K562 (cell line): ENCODE data around the gene ACCSL. TPM values are rescaled to one million over a fixed set of nuclear protein-coding genes. Genes with fewer than 3 reads are reported as not detected.
A peak's percentile ranks its signal among the peaks of the same experiment; 100 is the strongest.

ENCODE experiments used
- CBFA2T2 ChIP-seq: fragments of 450-650 bp; conservative IDR thresholded peaks from 2 replicates; pipeline ENCODE4 v1.6.1; 2017; ENCODE audit warnings: mild to moderate bottlenecking
- CREB1 ChIP-seq, 2 experiments: sonication (generic) in 1 of 2; formaldehyde crosslinking in 1 of 2; IDR thresholded peaks; 2 replicates each; pipeline versions ENCODE4 v1.6.1 to v1.8.0; 2012 to 2022; ENCODE audit warnings: inconsistent platforms in 1 of 2, mild to moderate bottlenecking in 1 of 2, missing genetic modification reagents in 1 of 2, moderate library complexity in 1 of 2
- EGR1 ChIP-seq: fragments of 450-650 bp; conservative IDR thresholded peaks from 2 replicates; pipeline ENCODE4 v1.6.1; 2017; ENCODE audit warnings: mild to moderate bottlenecking
- EZH2 ChIP-seq: IDR thresholded peaks from 2 replicates; pipeline ENCODE4 v1.6.1; 2012; ENCODE audit warnings: low read depth, mild to moderate bottlenecking, inconsistent platforms, low read length, borderline replicate concordance
- PTTG1 ChIP-seq: fragments of 450-650 bp; IDR thresholded peaks from 2 replicates; pipeline ENCODE4 v1.6.1; 2016; ENCODE audit warnings: low read depth, mild to moderate bottlenecking, missing genetic modification characterization, missing compliant biosample characterization
- RAD21 ChIP-seq, 2 experiments: fragments of 250-450 bp in 1 of 2; fragments of 450-650 bp in 1 of 2; sonication (Bioruptor Pico) in 1 of 2; formaldehyde crosslinking in 1 of 2; IDR thresholded peaks in 1 of 2; conservative IDR thresholded peaks in 1 of 2; 2 replicates each; pipeline versions ENCODE4 v1.4.0 to v1.8.0; 2020 to 2022; ENCODE audit warnings: mild to moderate bottlenecking in 2 of 2, moderate library complexity in 1 of 2
- SMC3 ChIP-seq: conservative IDR thresholded peaks from 2 replicates; pipeline ENCODE4 v1.6.1; 2011; ENCODE audit warnings: low read depth, low read length, improper control_type of control experiment; ENCODE audit not compliant: insufficient read depth
- TAF9B ChIP-seq: fragments of 450-650 bp; IDR thresholded peaks from 2 replicates; pipeline ENCODE4 v1.6.1; 2018; ENCODE audit warnings: mild to moderate bottlenecking; ENCODE audit not compliant: partially characterized antibody
- TGIF2 ChIP-seq: sonication (generic); formaldehyde crosslinking; IDR thresholded peaks from 2 replicates; pipeline ENCODE4 v1.8.1; 2022; ENCODE audit warnings: mild to moderate bottlenecking, missing genetic modification reagents, moderate library complexity
- TRIM24 ChIP-seq, 2 experiments: fragments of 450-650 bp; IDR thresholded peaks; 2 replicates each; pipeline ENCODE4 v1.6.1; 2016
- XRCC3 ChIP-seq: fragments of 450-650 bp; IDR thresholded peaks from 2 replicates; pipeline ENCODE4 v1.6.1; 2017; ENCODE audit warnings: mild to moderate bottlenecking, moderate library complexity
- polyA plus RNA-seq, 8 experiments: library from polyadenylated mRNA; depleted of rRNA in 4 of 8; stranded (reverse) in 5 of 8; unstranded in 3 of 8; fragments of >200 nt; fragmentation: Nextera tagmentation in 2 of 8; fragmentation: Illumina TruSeq in 1 of 8; extraction: Ambion mirVana in 2 of 8; extraction: Trizol in 1 of 8; gene quantifications; 2 replicates each; pipeline versions ENCODE4 v1.2.1 to v1.2.3, GENCODE V29; 2011 to 2014; ENCODE audit warnings: inconsistent platforms in 1 of 8, missing spikeins in 1 of 8
- total RNA-seq, 7 experiments: library from RNA; depleted of rRNA in 6 of 7; stranded (reverse); fragments of >200 nt in 6 of 7; fragmentation: Illumina TruSeq in 2 of 7; extraction: Trizol in 2 of 7; gene quantifications; 2 replicates each; pipeline versions ENCODE4 v1.2.1 to v1.2.3, GENCODE V29; 2011 to 2021; ENCODE audit warnings: low replicate concordance in 1 of 7
- TF ChIP-seq, protein P1 (sequence below): fragments of 250-450 bp; sonication (Bioruptor Pico); IDR thresholded peaks from 2 replicates; pipeline ENCODE4 v1.4.0; 2020; ENCODE audit warnings: mild to moderate bottlenecking
- TF ChIP-seq, protein P2 (sequence below), 2 experiments: fragments of 450-650 bp; IDR thresholded peaks; 2 replicates each; pipeline ENCODE4 v1.6.1; 2018; ENCODE audit warnings: mild to moderate bottlenecking in 2 of 2, low read depth in 1 of 2; ENCODE audit not compliant: partially characterized antibody in 2 of 2
- TF ChIP-seq, protein P3 (sequence below): IDR thresholded peaks from 2 replicates; pipeline ENCODE4 v1.6.1; 2016; ENCODE audit warnings: missing genetic modification characterization, missing compliant biosample characterization
- TF ChIP-seq, protein P4 (sequence below): fragments of 250-450 bp; sonication (Bioruptor Pico); IDR thresholded peaks from 2 replicates; pipeline ENCODE4 v1.9.0; 2021; ENCODE audit warnings: mild to moderate bottlenecking, inconsistent platforms

Gene ACCSL
- total and polyA plus RNA-seq, 9 of the 15 experiments (the other 6 are each of a cell fraction or from before 2014, with no cell fraction given) = not detected

DNA sequence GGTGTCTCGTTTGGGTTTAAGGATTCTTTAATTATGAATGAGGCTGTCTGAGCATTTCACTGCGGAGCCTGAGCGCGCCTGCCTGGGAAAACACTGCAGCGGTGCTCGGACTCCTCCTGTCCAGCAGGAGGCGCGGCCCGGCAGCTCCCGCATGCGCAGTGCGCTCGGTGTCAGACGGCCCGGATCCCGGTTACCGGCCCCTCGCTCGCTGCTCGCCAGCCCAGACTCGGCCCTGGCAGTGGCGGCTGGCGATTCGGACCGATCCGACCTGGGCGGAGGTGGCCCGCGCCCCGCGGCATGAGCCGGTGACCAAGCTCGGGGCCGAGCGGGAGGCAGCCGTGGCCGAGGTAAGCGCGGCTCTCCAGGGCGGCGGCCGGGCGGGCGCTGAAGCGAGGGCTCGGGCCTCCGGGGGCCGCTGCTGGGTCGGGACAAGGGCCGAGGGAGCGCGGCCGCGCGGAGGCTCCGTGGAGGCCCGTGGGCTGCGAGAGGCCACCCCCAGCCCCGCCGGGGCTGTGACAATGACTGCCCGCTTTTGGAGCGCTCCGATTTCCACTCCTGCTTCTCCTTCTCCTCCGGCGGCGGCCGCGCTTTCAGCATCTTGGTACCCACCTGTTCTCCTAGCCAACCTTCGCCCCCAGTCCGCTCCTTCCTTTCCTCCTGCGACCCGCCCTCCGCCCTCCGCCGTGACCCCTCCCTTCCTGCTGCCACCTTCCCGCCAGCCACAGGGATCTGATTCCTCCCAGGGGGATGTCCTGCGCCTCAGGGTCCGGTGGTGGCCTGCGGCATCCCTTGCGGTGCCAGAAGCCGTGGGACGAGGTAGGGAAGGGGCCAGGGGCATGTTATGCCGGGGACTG, 48.0 kb downstream of the ACCSL start, which contains the start of gene EXT2 (continued):
- TF ChIP-seq, protein P1, sequence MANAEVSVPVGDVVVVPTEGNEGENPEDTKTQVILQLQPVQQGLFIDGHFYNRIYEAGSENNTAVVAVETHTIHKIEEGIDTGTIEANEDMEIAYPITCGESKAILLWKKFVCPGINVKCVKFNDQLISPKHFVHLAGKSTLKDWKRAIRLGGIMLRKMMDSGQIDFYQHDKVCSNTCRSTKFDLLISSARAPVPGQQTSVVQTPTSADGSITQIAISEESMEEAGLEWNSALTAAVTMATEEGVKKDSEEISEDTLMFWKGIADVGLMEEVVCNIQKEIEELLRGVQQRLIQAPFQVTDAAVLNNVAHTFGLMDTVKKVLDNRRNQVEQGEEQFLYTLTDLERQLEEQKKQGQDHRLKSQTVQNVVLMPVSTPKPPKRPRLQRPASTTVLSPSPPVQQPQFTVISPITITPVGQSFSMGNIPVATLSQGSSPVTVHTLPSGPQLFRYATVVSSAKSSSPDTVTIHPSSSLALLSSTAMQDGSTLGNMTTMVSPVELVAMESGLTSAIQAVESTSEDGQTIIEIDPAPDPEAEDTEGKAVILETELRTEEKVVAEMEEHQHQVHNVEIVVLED (CRISPR knock-in tag) = no peak
- TF ChIP-seq CBFA2T2 = no peak
- TF ChIP-seq, protein P2, sequence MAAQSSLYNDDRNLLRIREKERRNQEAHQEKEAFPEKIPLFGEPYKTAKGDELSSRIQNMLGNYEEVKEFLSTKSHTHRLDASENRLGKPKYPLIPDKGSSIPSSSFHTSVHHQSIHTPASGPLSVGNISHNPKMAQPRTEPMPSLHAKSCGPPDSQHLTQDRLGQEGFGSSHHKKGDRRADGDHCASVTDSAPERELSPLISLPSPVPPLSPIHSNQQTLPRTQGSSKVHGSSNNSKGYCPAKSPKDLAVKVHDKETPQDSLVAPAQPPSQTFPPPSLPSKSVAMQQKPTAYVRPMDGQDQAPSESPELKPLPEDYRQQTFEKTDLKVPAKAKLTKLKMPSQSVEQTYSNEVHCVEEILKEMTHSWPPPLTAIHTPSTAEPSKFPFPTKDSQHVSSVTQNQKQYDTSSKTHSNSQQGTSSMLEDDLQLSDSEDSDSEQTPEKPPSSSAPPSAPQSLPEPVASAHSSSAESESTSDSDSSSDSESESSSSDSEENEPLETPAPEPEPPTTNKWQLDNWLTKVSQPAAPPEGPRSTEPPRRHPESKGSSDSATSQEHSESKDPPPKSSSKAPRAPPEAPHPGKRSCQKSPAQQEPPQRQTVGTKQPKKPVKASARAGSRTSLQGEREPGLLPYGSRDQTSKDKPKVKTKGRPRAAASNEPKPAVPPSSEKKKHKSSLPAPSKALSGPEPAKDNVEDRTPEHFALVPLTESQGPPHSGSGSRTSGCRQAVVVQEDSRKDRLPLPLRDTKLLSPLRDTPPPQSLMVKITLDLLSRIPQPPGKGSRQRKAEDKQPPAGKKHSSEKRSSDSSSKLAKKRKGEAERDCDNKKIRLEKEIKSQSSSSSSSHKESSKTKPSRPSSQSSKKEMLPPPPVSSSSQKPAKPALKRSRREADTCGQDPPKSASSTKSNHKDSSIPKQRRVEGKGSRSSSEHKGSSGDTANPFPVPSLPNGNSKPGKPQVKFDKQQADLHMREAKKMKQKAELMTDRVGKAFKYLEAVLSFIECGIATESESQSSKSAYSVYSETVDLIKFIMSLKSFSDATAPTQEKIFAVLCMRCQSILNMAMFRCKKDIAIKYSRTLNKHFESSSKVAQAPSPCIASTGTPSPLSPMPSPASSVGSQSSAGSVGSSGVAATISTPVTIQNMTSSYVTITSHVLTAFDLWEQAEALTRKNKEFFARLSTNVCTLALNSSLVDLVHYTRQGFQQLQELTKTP (IDR thresholded peaks at IDR 0.05; ENCODE audit: low read depth in 1 of 2, partially characterized antibody in 2 of 2) = no peak
- TF ChIP-seq, protein P3, sequence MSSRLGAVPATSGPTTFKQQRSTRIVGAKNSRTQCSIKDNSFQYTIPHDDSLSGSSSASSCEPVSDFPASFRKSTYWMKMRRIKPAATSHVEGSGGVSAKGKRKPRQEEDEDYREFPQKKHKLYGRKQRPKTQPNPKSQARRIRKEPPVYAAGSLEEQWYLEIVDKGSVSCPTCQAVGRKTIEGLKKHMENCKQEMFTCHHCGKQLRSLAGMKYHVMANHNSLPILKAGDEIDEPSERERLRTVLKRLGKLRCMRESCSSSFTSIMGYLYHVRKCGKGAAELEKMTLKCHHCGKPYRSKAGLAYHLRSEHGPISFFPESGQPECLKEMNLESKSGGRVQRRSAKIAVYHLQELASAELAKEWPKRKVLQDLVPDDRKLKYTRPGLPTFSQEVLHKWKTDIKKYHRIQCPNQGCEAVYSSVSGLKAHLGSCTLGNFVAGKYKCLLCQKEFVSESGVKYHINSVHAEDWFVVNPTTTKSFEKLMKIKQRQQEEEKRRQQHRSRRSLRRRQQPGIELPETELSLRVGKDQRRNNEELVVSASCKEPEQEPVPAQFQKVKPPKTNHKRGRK = no peak
- TF ChIP-seq EGR1 = no peak
- TF ChIP-seq RAD21 (CRISPR knock-in tag; conservative IDR thresholded peaks at IDR 0.05 in 1 of 2, IDR thresholded peaks at IDR 0.05 in 1 of 2) = peak in 1 of 2 experiments; percentile 23; a peak in 1 of 4 replicates
- TF ChIP-seq PTTG1 (tag) = no peak
- TF ChIP-seq TRIM24 (IDR thresholded peaks at IDR 0.05) = no peak
- TF ChIP-seq SMC3 = 0 out of 2 replicates have a peak, but pooled peaks have one; percentile 15
- TF ChIP-seq EZH2 = no peak
- TF ChIP-seq, protein P4, sequence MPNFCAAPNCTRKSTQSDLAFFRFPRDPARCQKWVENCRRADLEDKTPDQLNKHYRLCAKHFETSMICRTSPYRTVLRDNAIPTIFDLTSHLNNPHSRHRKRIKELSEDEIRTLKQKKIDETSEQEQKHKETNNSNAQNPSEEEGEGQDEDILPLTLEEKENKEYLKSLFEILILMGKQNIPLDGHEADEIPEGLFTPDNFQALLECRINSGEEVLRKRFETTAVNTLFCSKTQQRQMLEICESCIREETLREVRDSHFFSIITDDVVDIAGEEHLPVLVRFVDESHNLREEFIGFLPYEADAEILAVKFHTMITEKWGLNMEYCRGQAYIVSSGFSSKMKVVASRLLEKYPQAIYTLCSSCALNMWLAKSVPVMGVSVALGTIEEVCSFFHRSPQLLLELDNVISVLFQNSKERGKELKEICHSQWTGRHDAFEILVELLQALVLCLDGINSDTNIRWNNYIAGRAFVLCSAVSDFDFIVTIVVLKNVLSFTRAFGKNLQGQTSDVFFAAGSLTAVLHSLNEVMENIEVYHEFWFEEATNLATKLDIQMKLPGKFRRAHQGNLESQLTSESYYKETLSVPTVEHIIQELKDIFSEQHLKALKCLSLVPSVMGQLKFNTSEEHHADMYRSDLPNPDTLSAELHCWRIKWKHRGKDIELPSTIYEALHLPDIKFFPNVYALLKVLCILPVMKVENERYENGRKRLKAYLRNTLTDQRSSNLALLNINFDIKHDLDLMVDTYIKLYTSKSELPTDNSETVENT (CRISPR knock-in tag) = peak; percentile 68
- TF ChIP-seq TGIF2 = no peak
- TF ChIP-seq TAF9B = no peak
- TF ChIP-seq CREB1 (IDR thresholded peaks at IDR 0.05) = no peak
- TF ChIP-seq CREB1 (CRISPR knock-in tag; IDR thresholded peaks at IDR 0.05) = no peak
- no peak for TF ChIP-seq XRCC3
